DMS79 (cell line): Measurements from ENCODE around the gene CNPPD1.

Experiments used
- DNase-seq: peaks from one replicate; lab custom pipeline; 2025; lab: John Stamatoyannopoulos, UW

The CNPPD1 gene

GRCh38 chr2:219160186-219161017 lies 16.3 kb downstream of the CNPPD1 start, which contains the start of gene NHEJ1:
Gene NHEJ1, minus strand, starts transcription at chr2:219160815. Its CDS starts 2,453 bp downstream, at chr2:219158362.
- peak; percentile 66 for DNase-seq

- no peak for DNase-seq
Observed at GRCh38 chr2:219159771-219160185, 16.9 kb downstream of the CNPPD1 start.

- no peak for DNase-seq
Observed at GRCh38 chr2:219158586-219158985, 18.1 kb downstream of the CNPPD1 start.

GRCh38 chr2:219158025-219158424 lies 18.7 kb downstream of the CNPPD1 start:
- no peak for DNase-seq

DNA sequence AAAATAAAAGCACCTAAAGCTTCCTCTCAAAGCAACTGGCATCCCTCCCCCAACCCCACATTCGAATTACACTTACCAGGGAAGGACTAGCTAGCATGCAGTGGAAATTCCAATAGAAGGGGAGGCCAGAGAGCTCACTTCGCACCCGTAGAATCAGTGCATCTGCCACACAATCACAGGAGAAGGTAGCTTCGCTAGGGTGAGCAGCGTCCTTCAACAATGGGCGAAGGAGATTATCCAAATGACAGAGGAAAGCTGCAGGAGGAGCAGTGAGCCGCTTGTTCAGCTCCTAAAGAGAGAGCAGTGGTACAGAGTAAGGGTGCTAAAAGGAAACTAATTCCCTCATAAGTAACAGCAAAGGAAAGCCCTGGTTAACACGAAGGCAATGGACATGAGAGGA lies 19.3 kb downstream of the CNPPD1 start:
- no peak for DNase-seq

- DNase-seq: peak; percentile 38
Observed at GRCh38 chr2:219155054-219155644, 21.6 kb downstream of the CNPPD1 start.

DNA sequence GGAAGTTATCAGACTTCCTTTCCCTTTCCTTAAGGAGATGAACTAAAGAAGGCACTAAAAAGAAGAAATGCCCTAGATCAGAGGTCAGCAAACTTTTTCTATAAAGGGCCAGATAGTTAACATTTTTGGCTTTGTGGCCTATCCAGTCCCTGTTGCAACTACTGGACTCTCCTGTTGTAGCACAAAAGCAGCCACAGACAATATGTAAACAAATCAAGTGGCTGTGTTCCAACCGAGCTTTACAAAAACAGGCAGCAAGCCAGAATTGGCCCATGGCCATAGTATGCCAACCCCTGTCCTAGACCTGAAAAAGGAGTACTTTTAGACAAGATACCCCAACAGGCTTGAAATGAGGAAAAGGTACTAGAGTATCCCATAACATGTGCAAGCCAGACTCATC lies 27.1 kb downstream of the CNPPD1 start:
- peak; percentile 53 for DNase-seq

DNA sequence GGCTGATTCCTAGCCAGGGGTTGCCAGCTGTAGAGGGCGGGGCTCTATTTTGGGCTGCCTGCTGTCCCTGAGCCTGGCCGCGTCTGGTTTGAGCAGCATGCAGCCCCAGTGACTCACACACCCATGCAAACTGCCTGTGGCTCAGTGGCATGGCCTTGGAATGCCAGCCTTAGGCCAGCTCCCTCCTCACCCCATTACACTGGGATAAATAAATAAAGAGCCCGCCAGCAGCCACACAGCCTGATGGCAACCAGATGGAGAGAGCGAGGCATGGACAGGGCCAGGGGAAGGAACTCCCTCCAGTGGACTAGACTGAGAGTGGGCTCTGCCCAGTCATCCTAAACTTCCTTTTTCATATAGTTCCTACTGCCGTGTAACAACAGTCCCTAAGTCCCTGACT lies 34.4 kb downstream of the CNPPD1 start:
- DNase-seq: no peak

GRCh38 chr2:219140722-219141121 lies 36.0 kb downstream of the CNPPD1 start:
- no peak for DNase-seq

GRCh38 chr2:219133976-219134375 lies 42.7 kb downstream of the CNPPD1 start:
- DNase-seq: no peak

DNA sequence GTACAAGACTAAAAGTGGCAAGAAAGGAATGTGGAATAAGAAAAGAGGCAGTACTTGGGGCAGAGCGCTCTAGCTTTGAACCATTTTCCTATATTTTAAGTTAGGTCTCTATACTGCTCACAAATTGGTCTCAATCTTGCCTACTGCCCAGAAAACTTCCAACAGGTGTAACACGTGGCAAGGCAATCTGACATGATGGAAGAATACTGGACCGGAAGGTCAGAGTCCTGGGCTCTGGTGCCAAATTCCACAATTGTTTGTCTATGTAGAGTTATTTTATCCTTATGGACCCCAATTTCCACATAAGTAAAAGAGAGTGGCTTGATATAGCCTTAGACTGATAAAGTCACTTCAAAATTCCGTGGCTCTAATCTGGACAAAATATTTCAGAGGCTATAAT lies 45.0 kb downstream of the CNPPD1 start:
- no peak for DNase-seq

- DNase-seq: no peak
Observed at GRCh38 chr2:219131327-219131726, 45.4 kb downstream of the CNPPD1 start.

DNA sequence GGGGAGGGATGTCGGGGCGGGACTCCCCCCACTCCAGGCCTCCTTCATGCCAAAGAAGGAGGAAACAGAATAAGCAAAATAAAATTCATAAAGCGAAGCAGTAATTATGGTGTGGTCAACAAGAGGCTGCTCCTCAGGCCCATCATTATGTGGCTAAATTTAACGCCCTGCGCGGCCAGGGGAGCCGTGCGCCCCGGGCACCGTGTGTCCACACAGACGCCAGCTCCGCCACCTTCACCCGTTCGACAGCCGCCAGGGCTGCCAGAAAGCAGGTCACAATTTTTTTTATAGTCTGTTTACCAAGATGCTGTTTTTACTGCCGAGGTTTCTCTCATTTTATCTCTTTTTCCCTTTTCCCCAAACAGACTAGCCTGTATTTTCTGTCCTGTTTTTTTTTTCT lies 47.1 kb downstream of the CNPPD1 start:
- no peak for DNase-seq

- no peak for DNase-seq
Observed at GRCh38 chr2:219128396-219128795, 48.3 kb downstream of the CNPPD1 start.

- DNase-seq: no peak
Observed at GRCh38 chr2:219127037-219127635, 49.6 kb downstream of the CNPPD1 start.

- no peak for DNase-seq
Observed at GRCh38 chr2:219126555-219126954, 50.2 kb downstream of the CNPPD1 start.

- DNase-seq: no peak
Observed at GRCh38 chr2:219125886-219126270, 50.8 kb downstream of the CNPPD1 start.

- DNase-seq: no peak
Observed at GRCh38 chr2:219125225-219125885, 51.4 kb downstream of the CNPPD1 start.

GRCh38 chr2:219124381-219125110 lies 52.2 kb downstream of the CNPPD1 start:
- no peak for DNase-seq

DNA sequence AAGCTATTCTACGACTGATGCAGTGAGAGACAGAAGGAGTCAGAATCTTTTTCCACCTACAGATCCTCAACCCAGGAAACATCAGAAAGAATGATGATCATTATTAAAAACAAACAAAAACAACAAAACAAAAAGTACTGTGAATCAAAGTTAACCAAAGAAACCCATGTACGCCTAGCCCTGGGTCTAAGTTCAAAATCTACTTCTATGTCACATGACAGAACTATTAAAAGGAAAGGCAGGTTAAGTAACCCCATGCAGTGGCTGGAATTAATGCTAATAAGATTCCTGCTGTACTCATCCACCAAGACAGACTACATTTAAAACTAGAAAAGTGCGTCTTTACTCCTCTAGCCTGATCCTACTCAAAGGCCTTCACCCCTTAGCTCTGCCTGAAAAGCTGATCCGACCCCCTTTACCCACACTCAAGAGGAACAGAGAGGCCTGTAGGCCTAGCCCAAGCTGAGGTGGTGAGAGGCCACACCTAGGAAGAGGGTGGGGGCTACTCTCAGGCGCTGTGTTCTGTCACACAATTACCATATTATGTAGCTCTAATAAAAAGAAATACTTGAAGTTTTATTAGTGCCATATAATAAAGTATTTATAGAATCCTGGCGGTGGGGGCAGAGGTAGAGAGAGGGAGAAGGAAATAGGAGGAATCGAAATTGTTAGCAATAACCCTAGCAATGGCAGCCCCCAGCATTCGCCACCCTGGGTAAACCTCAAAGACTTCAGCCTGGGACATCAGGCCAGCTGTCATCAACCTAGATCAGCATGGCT lies 53.2 kb downstream of the CNPPD1 start:
- DNase-seq: no peak
